HepG2 (cell line): ENCODE results near the gene MTF1. TPM values are rescaled to one million over a fixed set of nuclear protein-coding genes. Genes with fewer than 3 reads are reported as not detected.

ENCODE experiments used
- ATAC-seq: fragments of 200-7000 bp; cut with Tn5 transposase; 3 replicates; pipeline ENCODE4 v1.9.1; 2020; ENCODE audit warnings: mild to moderate bottlenecking, moderate library complexity
- BruUV-seq: library from RNA; stranded (reverse); fragments of 400-500 nt; replicated peaks from 2 replicates; lab custom pipeline; 2021; lab: Mats Ljungman, UMichigan
- CTCF ChIA-PET: fragments of 300-600 bp; formaldehyde crosslinking; extraction: SDS; loops from one replicate; lab custom pipeline; 2021; ENCODE audit warnings: low total read pairs, inconsistent platforms, low intra/inter-chr PET ratio; lab: Yijun Ruan, JAX
- POLR2A ChIA-PET: fragments of 350-600 bp; sonication (Branson Sonifier 250); formaldehyde crosslinking; loops from one replicate; lab custom pipeline; 2020; ENCODE audit warnings: antibody characterized with exemption, inconsistent platforms; lab: Yijun Ruan, JAX
- DNase-seq: peaks from one replicate; pipeline ENCODE4 v3.0.0-alpha.2; 2015; ENCODE audit warnings: low spot score
- FAIRE-seq: peaks from 3 replicates; lab custom pipeline; 2011; peaks lifted over from hg19 to GRCh38; lab: Jason Lieb, UNC
- H2AFZ ChIP-seq: one replicate; pipeline ENCODE4 v1.6.1; 2011; ENCODE audit warnings: low read length, inconsistent platforms
- H3K27ac ChIP-seq: fragments of 300-600 bp; 3 replicates; pipeline ENCODE4 v1.8.0; 2011; ENCODE audit warnings: mixed run types, mild to moderate bottlenecking, mixed read lengths, low read length, inconsistent platforms; ENCODE audit not compliant: insufficient read depth; ENCODE audit errors: extremely low read length
- H3K27me3 ChIP-seq, 2 experiments: fragments of 200-600 bp in 1 of 2; 2 replicates in 1 of 2; 3 replicates in 1 of 2; pipeline versions ENCODE4 v1.6.0 to v1.8.0; 2011; ENCODE audit warnings: low read length in 2 of 2, mild to moderate bottlenecking in 2 of 2, moderate library complexity in 2 of 2, inconsistent platforms in 1 of 2; ENCODE audit not compliant: insufficient read depth in 2 of 2, control insufficient read depth in 1 of 2
- H3K36me3 ChIP-seq, 2 experiments: fragments of 200-600 bp in 1 of 2; replicated peaks in 1 of 2; 2 replicates in 1 of 2; 3 replicates in 1 of 2; pipeline versions ENCODE4 v1.5.1 to v1.8.0; 2011; ENCODE audit warnings: low read length in 2 of 2, inconsistent platforms in 1 of 2; ENCODE audit not compliant: insufficient read depth in 2 of 2, control insufficient read depth in 1 of 2
- H3K4me1 ChIP-seq: 2 replicates; pipeline ENCODE4 v1.5.1; 2012; ENCODE audit warnings: low read length, inconsistent platforms; ENCODE audit not compliant: insufficient read depth
- H3K4me2 ChIP-seq: 2 replicates; pipeline ENCODE4 v1.6.0; 2011; ENCODE audit warnings: low read depth, low read length, inconsistent platforms
- H3K4me3 ChIP-seq, 3 experiments: fragments of 200-600 bp in 1 of 3; sonication (generic), shearing (Covaris generic) in 1 of 3; replicated peaks in 1 of 3; 2 replicates each; pipeline ENCODE4 v1.5.1; 2011 to 2016; ENCODE audit warnings: low read length in 3 of 3, inconsistent platforms in 2 of 3, low read depth in 2 of 3, mild to moderate bottlenecking in 2 of 3, control low read depth in 1 of 3, mixed read lengths in 1 of 3; ENCODE audit not compliant: insufficient read depth in 1 of 3
- H3K79me2 ChIP-seq: one replicate; pipeline ENCODE4 v1.6.1; 2011; ENCODE audit warnings: low read length, inconsistent platforms; ENCODE audit not compliant: insufficient read depth
- H3K9ac ChIP-seq: 2 replicates; pipeline ENCODE4 v1.6.0; 2011; ENCODE audit warnings: mild to moderate bottlenecking, low read depth, low read length, inconsistent platforms; ENCODE audit not compliant: insufficient read depth
- H3K9me3 ChIP-seq: 2 replicates; pipeline ENCODE4 v1.5.1; 2012; ENCODE audit warnings: mild to moderate bottlenecking, low read length
- H4K20me1 ChIP-seq: 2 replicates; pipeline ENCODE4 v1.6.0; 2011; ENCODE audit warnings: inconsistent platforms, mild to moderate bottlenecking, low read length, moderate library complexity; ENCODE audit not compliant: insufficient read depth
- BCL6 ChIP-seq: IDR thresholded peaks from 2 replicates; pipeline ENCODE4 v1.6.1; 2016; ENCODE audit warnings: missing genetic modification reagents, missing compliant biosample characterization
- FOXO1 ChIP-seq: sonication (generic); formaldehyde crosslinking; IDR thresholded peaks from 2 replicates; pipeline ENCODE4 v1.4.0; 2020; ENCODE audit warnings: missing genetic modification reagents
- MAZ ChIP-seq, 2 experiments: sonication (generic) in 1 of 2; formaldehyde crosslinking in 1 of 2; IDR thresholded peaks; 2 replicates each; pipeline versions ENCODE4 v1.5.0 to v1.6.1; 2012 to 2020; ENCODE audit warnings: low read depth in 2 of 2, mild to moderate bottlenecking in 2 of 2, borderline replicate concordance in 1 of 2, improper control_type of control experiment in 1 of 2, low read length in 1 of 2, missing genetic modification reagents in 1 of 2, moderate library complexity in 1 of 2
- NR2F2 ChIP-seq: IDR thresholded peaks from 2 replicates; pipeline ENCODE4 v1.6.1; 2012; ENCODE audit warnings: low read depth, inconsistent platforms, borderline replicate concordance
- RBFOX2 ChIP-seq: fragments of 200-400 bp; formaldehyde crosslinking; IDR thresholded peaks from 2 replicates; pipeline ENCODE4 v1.6.1; 2017; ENCODE audit warnings: low read depth, mild to moderate bottlenecking, low read length
- SP1 ChIP-seq, 2 experiments: fragments of 450-650 bp in 1 of 2; sonication (generic) in 1 of 2; formaldehyde crosslinking in 1 of 2; IDR thresholded peaks; 2 replicates each; pipeline versions ENCODE4 v1.4.0 to v1.6.1; 2016 to 2020; ENCODE audit warnings: missing genetic modification reagents in 1 of 2
- TBX2 ChIP-seq: sonication (generic); formaldehyde crosslinking; IDR thresholded peaks from 2 replicates; pipeline ENCODE4 v1.5.0; 2020; ENCODE audit warnings: missing genetic modification reagents, mild to moderate bottlenecking, borderline replicate concordance
- ZMYM3 ChIP-seq: sonication (generic); formaldehyde crosslinking; IDR thresholded peaks from 2 replicates; pipeline ENCODE4 v1.5.1; 2020; ENCODE audit warnings: mild to moderate bottlenecking, missing genetic modification reagents
- ZNF484 ChIP-seq: sonication (generic); formaldehyde crosslinking; IDR thresholded peaks from 2 replicates; pipeline ENCODE4 v1.5.1; 2020; ENCODE audit warnings: mild to moderate bottlenecking, low read depth, missing genetic modification reagents, borderline replicate concordance
- ZSCAN31 ChIP-seq: sonication (generic); formaldehyde crosslinking; IDR thresholded peaks from 2 replicates; pipeline ENCODE4 v1.5.0; 2020; ENCODE audit warnings: low read depth, mild to moderate bottlenecking, missing genetic modification reagents
- WGBS: methylation state at CpG from one replicate; pipeline ENCODE4 v1.1.6; 2017; ENCODE audit warnings: low lambda C conversion rate; 5-methylcytosine and 5-hydroxymethylcytosine counted together
- in situ Hi-C: cut with HindIII; loops from 2 replicates; pipeline ENCODE4 v1.10.0; 2017; ENCODE audit warnings: low pct_unique_long_range_greater_than_20kb; ENCODE audit not compliant: extremely low pct_ligation_motif_present
- intact Hi-C: fragments of 100-400 bp; cut with micrococcal nuclease; formaldehyde crosslinking; loops from one replicate; pipeline ENCODE4 v1.10.0; 2022; ENCODE audit not compliant: unreplicated experiment
- polyA plus RNA-seq, 8 experiments: library from polyadenylated mRNA; depleted of rRNA in 3 of 8; stranded (reverse) in 7 of 8; unstranded in 1 of 8; fragments of >200 nt; fragmentation: Illumina TruSeq in 4 of 8; extraction: Trizol in 4 of 8; gene quantifications; 2 replicates each; pipeline versions ENCODE4 v1.2.1 to v1.2.3, GENCODE V29; 2011 to 2016; ENCODE audit warnings: low read depth in 4 of 8, missing spikeins in 1 of 8, mixed read lengths in 1 of 8; ENCODE audit not compliant: insufficient read depth in 1 of 8
- total RNA-seq, 5 experiments: library from RNA; depleted of rRNA; stranded (reverse); fragments of >200 nt; fragmentation: Illumina TruSeq; extraction: Trizol; gene quantifications; 2 replicates each; pipeline ENCODE4 v1.2.3, GENCODE V29; 2016; ENCODE audit warnings: low read depth in 1 of 5
- TF ChIP-seq, protein P1 (sequence below): sonication (generic); formaldehyde crosslinking; IDR thresholded peaks from 2 replicates; pipeline ENCODE4 v1.5.0; 2020; ENCODE audit warnings: missing genetic modification reagents
- TF ChIP-seq, protein P2 (sequence below): sonication (generic); formaldehyde crosslinking; IDR thresholded peaks from 2 replicates; pipeline ENCODE4 v1.4.0; 2020; ENCODE audit warnings: missing genetic modification reagents, borderline replicate concordance
- TF ChIP-seq, protein P3 (sequence below): sonication (generic); formaldehyde crosslinking; IDR thresholded peaks from 2 replicates; pipeline ENCODE4 v1.9.0; 2021; ENCODE audit warnings: missing genetic modification reagents, borderline replicate concordance
- TF ChIP-seq, protein P4 (sequence below): sonication (generic); formaldehyde crosslinking; IDR thresholded peaks from 2 replicates; pipeline ENCODE4 v1.8.0; 2022; ENCODE audit warnings: mild to moderate bottlenecking, missing genetic modification reagents, moderate library complexity

MTF1 gene
- total and polyA plus RNA-seq, 2 of the 13 experiments (the other 11 are each of a cell fraction or from before 2014, with no cell fraction given), result 2.4 to 3.3 TPM

DNA sequence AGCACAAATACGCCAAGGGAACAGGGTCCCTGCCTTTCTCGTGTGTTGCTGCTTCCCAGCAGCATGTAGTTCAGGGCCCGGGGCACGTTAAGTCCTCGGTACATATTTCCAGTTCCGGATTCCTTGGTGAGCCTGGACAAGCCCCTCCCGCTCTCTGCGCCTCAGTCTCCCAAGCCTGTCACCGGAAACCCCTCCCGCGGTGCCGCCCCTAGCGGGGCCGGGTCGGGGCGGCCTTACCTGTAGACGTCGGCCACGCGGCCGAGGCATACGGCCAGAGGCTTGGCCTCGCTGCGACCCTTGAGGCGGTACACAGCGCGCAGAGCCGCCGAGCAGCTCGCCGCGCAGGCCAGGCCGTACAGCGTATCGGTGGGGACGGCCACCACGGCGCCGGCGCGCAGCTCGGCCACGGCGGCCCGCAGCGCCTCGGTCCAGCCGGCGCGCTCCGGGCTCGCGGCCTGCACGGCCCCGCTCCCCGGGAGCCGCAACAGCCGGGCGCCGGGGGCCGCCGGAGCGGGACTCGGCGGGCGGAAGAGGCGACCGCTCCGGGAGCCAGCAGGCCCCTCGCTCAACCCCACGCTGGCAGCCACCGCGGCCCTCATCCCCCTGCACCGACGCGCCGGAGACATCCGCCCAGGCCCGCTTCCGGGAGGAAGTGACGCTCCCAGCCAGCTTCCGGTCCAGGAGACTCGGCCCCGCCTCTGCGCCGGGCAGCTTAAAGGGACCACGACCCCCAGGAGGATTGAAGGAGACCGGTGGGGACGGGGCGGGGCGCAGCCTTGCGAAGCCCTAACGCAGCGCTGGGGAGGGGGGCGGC is 51.6 kb downstream of the MTF1 start, which contains the start of the genes C1orf122 and YRDC:
C1orf122 (plus strand) TSS at position 236 of the 814 bp plus-strand sequence. CDS start 615 bp downstream, outside the sequence.
YRDC (minus strand) TSS at position 654 of the 814 bp plus-strand sequence; CDS start at position 626, 28 bp downstream.
- ChIA-PET CTCF (no interaction called here), POLR2A (interaction anchor here (0.8 to 2.9 kb wide), 14 partner anchors 10 to 1407 kb away, joined by 3 to 19 read pairs (median 4); partner anchors contain the start of genes CDCA8, GNL2, INPP5B and MTF1)
- WGBS, result 1% methylated on average over 29 of the region's 95 CpGs
- Histone ChIP-seq H3K9me3 (no peaks in the 10 kb centered on the region), H3K9ac (peak within 1 kb of the TSS; percentile 78), H3K79me2 (peaks cover 17% of the 10 kb centered on the region), H3K4me2 (peak within 1 kb of the TSS; percentile 95), H3K27ac (peak within 1 kb of the TSS; percentile 75), H3K36me3 (peaks cover 10 to 39% of the 10 kb centered on the region in 2 experiments), H2AFZ (no peak within 1 kb of the TSS), H3K27me3 (no peaks in the 10 kb centered on the region; a peak in 1 of 5 replicates), H3K4me3 (peak within 1 kb of the TSS; percentile 72 to 85 (median 75)), H4K20me1 (peaks cover 5% of the 10 kb centered on the region; the same call in 1 of the 2 replicates), H3K4me1 (peaks cover 42% of the 10 kb centered on the region)
- FAIRE-seq (peak; percentile 70), ATAC-seq (peak; percentile 87), DNase-seq (peak; percentile 83)
- in situ Hi-C loops (no loop called here), intact Hi-C loops (loop anchor here (1.0 kb wide), 2 partner anchors 52 to 115 kb away; partner anchors contain the start of genes CDCA8 and MTF1)
- TSS peak; percentile 58 for BruUV-seq
- TF ChIP-seq, protein P1, sequence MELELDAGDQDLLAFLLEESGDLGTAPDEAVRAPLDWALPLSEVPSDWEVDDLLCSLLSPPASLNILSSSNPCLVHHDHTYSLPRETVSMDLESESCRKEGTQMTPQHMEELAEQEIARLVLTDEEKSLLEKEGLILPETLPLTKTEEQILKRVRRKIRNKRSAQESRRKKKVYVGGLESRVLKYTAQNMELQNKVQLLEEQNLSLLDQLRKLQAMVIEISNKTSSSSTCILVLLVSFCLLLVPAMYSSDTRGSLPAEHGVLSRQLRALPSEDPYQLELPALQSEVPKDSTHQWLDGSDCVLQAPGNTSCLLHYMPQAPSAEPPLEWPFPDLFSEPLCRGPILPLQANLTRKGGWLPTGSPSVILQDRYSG, result 0 out of 2 replicates have a peak, but pooled peaks have one; percentile 11
- TF ChIP-seq MAZ (IDR thresholded peaks at IDR 0.05; ENCODE audit: borderline replicate concordance, low read depth, low read length) (peak; percentile 95), MAZ (CRISPR knock-in tag; IDR thresholded peaks at IDR 0.05; ENCODE audit: low read depth) (peak; percentile 91; the same call in 1 of the 2 replicates), NR2F2 (no peak), ZMYM3 (CRISPR knock-in tag) (no peak), FOXO1 (CRISPR knock-in tag) (peak; percentile 6; the same call in 1 of the 2 replicates), BCL6 (CRISPR knock-in tag) (0 out of 2 replicates have a peak, but pooled peaks have one; percentile 13), ZNF484 (CRISPR knock-in tag) (no peak), RBFOX2 (peak; percentile 98), SP1 (IDR thresholded peaks at IDR 0.05) (no peak), SP1 (CRISPR knock-in tag; IDR thresholded peaks at IDR 0.05) (peak; percentile 56; the same call in 1 of the 2 replicates), ZSCAN31 (no peak), TBX2 (CRISPR knock-in tag) (peak; percentile 47; the same call in 1 of the 2 replicates)
- TF ChIP-seq, protein P2, sequence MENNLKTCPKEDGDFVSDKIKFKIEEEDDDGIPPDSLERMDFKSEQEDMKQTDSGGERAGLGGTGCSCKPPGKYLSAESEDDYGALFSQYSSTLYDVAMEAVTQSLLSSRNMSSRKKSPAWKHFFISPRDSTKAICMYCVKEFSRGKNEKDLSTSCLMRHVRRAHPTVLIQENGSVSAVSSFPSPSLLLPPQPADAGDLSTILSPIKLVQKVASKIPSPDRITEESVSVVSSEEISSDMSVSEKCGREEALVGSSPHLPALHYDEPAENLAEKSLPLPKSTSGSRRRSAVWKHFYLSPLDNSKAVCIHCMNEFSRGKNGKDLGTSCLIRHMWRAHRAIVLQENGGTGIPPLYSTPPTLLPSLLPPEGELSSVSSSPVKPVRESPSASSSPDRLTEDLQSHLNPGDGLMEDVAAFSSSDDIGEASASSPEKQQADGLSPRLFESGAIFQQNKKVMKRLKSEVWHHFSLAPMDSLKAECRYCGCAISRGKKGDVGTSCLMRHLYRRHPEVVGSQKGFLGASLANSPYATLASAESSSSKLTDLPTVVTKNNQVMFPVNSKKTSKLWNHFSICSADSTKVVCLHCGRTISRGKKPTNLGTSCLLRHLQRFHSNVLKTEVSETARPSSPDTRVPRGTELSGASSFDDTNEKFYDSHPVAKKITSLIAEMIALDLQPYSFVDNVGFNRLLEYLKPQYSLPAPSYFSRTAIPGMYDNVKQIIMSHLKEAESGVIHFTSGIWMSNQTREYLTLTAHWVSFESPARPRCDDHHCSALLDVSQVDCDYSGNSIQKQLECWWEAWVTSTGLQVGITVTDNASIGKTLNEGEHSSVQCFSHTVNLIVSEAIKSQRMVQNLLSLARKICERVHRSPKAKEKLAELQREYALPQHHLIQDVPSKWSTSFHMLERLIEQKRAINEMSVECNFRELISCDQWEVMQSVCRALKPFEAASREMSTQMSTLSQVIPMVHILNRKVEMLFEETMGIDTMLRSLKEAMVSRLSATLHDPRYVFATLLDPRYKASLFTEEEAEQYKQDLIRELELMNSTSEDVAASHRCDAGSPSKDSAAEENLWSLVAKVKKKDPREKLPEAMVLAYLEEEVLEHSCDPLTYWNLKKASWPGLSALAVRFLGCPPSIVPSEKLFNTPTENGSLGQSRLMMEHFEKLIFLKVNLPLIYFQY, result 0 out of 2 replicates have a peak, but pooled peaks have one; percentile 13
- TF ChIP-seq, protein P3, sequence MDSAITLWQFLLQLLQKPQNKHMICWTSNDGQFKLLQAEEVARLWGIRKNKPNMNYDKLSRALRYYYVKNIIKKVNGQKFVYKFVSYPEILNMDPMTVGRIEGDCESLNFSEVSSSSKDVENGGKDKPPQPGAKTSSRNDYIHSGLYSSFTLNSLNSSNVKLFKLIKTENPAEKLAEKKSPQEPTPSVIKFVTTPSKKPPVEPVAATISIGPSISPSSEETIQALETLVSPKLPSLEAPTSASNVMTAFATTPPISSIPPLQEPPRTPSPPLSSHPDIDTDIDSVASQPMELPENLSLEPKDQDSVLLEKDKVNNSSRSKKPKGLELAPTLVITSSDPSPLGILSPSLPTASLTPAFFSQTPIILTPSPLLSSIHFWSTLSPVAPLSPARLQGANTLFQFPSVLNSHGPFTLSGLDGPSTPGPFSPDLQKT (CRISPR knock-in tag), result peak; percentile 19; the same call in 1 of the 2 replicates
- TF ChIP-seq, protein P4, sequence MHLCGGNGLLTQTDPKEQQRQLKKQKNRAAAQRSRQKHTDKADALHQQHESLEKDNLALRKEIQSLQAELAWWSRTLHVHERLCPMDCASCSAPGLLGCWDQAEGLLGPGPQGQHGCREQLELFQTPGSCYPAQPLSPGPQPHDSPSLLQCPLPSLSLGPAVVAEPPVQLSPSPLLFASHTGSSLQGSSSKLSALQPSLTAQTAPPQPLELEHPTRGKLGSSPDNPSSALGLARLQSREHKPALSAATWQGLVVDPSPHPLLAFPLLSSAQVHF (CRISPR knock-in tag), result no peak
